ENCODE data around the gene TEX2.

GRCh38 chr17:64223931-64224629, 39.0 kb downstream of the TEX2 start:
- TF ChIP-seq CTCF (IDR thresholded peaks at IDR 0.05; ENCODE audit: low read depth, low read length) (no peak), EZH2phosphoT487 (IDR thresholded peaks at IDR 0.05; ENCODE audit: low read depth) (no peak)

All from OCI-LY3 (cell line).